ENCODE measurements around the gene PIEZO1. TPM values are rescaled to one million over a fixed set of nuclear protein-coding genes. Genes with fewer than 3 reads are reported as not detected.

PIEZO1 gene
- total and polyA plus RNA-seq, 2 donors (not counting 3 experiments of a cell fraction or from before 2014, with no cell fraction given) = 298 to 322 TPM

DNA sequence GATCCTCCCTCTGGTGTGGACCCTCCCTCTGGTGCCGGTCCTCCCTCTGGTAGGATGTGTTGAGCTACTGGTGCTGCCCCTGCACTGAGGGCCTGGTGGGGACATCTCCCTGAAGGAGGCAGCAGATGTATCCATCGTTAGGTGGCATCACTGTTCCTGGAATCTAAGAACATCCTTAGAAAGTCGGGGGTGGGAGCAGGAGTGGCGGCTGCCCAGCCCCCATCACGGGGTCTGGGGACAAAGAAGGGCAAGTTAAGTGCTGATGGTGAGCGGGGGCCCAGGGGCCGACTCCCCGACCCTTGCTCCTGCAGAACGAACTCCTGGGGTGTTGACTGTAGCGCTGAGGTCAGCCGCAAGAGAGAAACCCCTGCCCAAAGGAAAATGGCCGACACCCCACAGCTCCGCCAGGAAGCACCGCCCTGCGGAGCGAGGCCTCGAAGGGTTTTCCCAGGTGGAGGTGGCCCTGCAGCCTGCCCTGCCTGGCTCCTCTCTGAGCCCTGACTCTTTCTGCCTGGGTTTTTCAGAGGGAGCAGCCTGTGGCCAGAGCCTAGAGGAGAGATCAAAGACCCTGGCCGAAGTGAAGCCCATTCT, 73.2 kb downstream of the PIEZO1 start:
- Histone ChIP-seq H3K9me1 (replicated peaks; ENCODE audit: control insufficient read depth, extremely low read depth, insufficient read depth, low read length) (no peaks in the 10 kb centered on the region), H3K9ac (replicated peaks; ENCODE audit: extremely low read depth, insufficient read depth, low read length) (no peak overlapping the region), H3K36me3 (ENCODE audit: control insufficient read depth in 2 of 2, extremely low read depth in 1 of 2, insufficient read depth in 2 of 2, low read length in 2 of 2) (peaks cover 11 to 37% of the 10 kb centered on the region in 2 experiments), H3K4me1 (ENCODE audit: control insufficient read depth, extremely low read depth, insufficient read depth, low read length) (peaks cover 5% of the 10 kb centered on the region), H4K20me1 (replicated peaks; ENCODE audit: control insufficient read depth, extremely low read depth, insufficient read depth, low read length) (no peaks in the 10 kb centered on the region), H2AFZ (ENCODE audit: low read depth, low read length) (no peak overlapping the region), H3K79me2 (ENCODE audit: control insufficient read depth, insufficient read depth, low read length) (peaks cover 23% of the 10 kb centered on the region), H3K27me3 (ENCODE audit: control insufficient read depth in 2 of 2, insufficient read depth in 2 of 2, low read length in 2 of 2) (no peaks in the 10 kb centered on the region), H3K27ac (ENCODE audit: insufficient read depth, low read depth, low read length) (no peak overlapping the region), H3K4me3 (replicated peaks in 1 of 3; ENCODE audit: insufficient read depth in 1 of 3, low read depth in 1 of 3, low read length in 3 of 3) (no peak overlapping the region), H3K4me2 (ENCODE audit: insufficient read depth, low read length) (no peak overlapping the region), H3K9me3 (replicated peaks; ENCODE audit: control insufficient read depth, insufficient read depth, low read length) (no peaks in the 10 kb centered on the region)
- ChIA-PET POLR2A (no interaction called here), CTCF (interaction anchor here (2.3 kb wide), 1 partner anchor 26 kb away, joined by 10 read pairs; no protein-coding TSS in a partner anchor)
- DNase-seq (ENCODE audit: low read depth, low spot score) = no peak
- intact Hi-C loops (cut with micrococcal nuclease) = no loop called here
- TF ChIP-seq MYC (IDR thresholded peaks at IDR 0.05; ENCODE audit: low read depth, low read length) (no peak), FOS (IDR thresholded peaks at IDR 0.05; ENCODE audit: borderline replicate concordance, insufficient read depth, low read length) (no peak), MAX (IDR thresholded peaks at IDR 0.05; ENCODE audit: insufficient read depth, insufficient read length) (no peak), GATA2 (IDR thresholded peaks at IDR 0.05; ENCODE audit: insufficient read depth, insufficient read length, low read depth, low read length) (no peak), EZH2 (IDR thresholded peaks at IDR 0.05; ENCODE audit: borderline replicate concordance, low read depth, low read length, severe bottlenecking) (no peak), JUN (IDR thresholded peaks at IDR 0.05; ENCODE audit: borderline replicate concordance, insufficient read depth, insufficient read length, low read depth) (no peak), POLR2A (IDR thresholded peaks at IDR 0.05; ENCODE audit: low read depth, low read length) (no peak), POLR2AphosphoS5 (IDR thresholded peaks at IDR 0.05; ENCODE audit: insufficient read depth, low read depth, low read length) (no peak)
- TF ChIP-seq, protein P1, sequence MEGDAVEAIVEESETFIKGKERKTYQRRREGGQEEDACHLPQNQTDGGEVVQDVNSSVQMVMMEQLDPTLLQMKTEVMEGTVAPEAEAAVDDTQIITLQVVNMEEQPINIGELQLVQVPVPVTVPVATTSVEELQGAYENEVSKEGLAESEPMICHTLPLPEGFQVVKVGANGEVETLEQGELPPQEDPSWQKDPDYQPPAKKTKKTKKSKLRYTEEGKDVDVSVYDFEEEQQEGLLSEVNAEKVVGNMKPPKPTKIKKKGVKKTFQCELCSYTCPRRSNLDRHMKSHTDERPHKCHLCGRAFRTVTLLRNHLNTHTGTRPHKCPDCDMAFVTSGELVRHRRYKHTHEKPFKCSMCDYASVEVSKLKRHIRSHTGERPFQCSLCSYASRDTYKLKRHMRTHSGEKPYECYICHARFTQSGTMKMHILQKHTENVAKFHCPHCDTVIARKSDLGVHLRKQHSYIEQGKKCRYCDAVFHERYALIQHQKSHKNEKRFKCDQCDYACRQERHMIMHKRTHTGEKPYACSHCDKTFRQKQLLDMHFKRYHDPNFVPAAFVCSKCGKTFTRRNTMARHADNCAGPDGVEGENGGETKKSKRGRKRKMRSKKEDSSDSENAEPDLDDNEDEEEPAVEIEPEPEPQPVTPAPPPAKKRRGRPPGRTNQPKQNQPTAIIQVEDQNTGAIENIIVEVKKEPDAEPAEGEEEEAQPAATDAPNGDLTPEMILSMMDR (IDR thresholded peaks at IDR 0.05; ENCODE audit: extremely low read depth in 1 of 2, insufficient read depth in 1 of 2, low read depth in 1 of 2, low read length in 2 of 2) = no peak
- no TSS peak for BruUV-seq (replicated peaks)
- dilution Hi-C loops (cut with MboI; ENCODE audit: extremely low pct_ligation_motif_present, low sequenced_read_pairs) = no loop called here
- no peak for FAIRE-seq
